H1 (cell line): Measurements from ENCODE around the gene KIF26A. TPM values are rescaled to one million over a fixed set of nuclear protein-coding genes. Genes with fewer than 3 reads are reported as not detected.

ENCODE experiments used
- CTCF ChIA-PET: fragments of 300-600 bp; sonication (Branson Sonifier 250); formaldehyde crosslinking; loops from one replicate; lab custom pipeline; 2021; ENCODE audit not compliant: partially characterized antibody; lab: Charles Lee
- POLR2A ChIA-PET: fragments of 300-600 bp; sonication (Branson Sonifier 250); formaldehyde crosslinking; loops from one replicate; lab custom pipeline; 2021; ENCODE audit warnings: inconsistent platforms; ENCODE audit not compliant: partially characterized antibody; lab: Charles Lee
- DNase-seq, 2 experiments: peaks; one replicate each; pipeline versions ENCODE4 v3.0.0 to v3.0.0-alpha.2; 2010 to 2022; ENCODE audit warnings: low spot score in 2 of 2, low read depth in 1 of 2, mixed read lengths in 1 of 2
- FAIRE-seq: peaks from 2 replicates; lab custom pipeline; 2011; peaks lifted over from hg19 to GRCh38; lab: Jason Lieb, UNC
- H2AFZ ChIP-seq: 2 replicates; pipeline ENCODE4 v1.8.1; 2012; ENCODE audit warnings: low read length, inconsistent platforms
- H2AK5ac ChIP-seq: 2 replicates; pipeline ENCODE4 v1.6.1; 2013; ENCODE audit warnings: low read depth, low read length
- H2BK120ac ChIP-seq: replicated peaks from 2 replicates; pipeline ENCODE3; 2013; ENCODE audit warnings: low read depth, low read length, inconsistent platforms
- H2BK12ac ChIP-seq: 2 replicates; pipeline ENCODE4 v1.6.1; 2013; ENCODE audit warnings: low read depth, low read length
- H2BK15ac ChIP-seq: 2 replicates; pipeline ENCODE4 v1.6.1; 2013; ENCODE audit warnings: low read length
- H2BK20ac ChIP-seq: 2 replicates; pipeline ENCODE4 v1.6.1; 2013; ENCODE audit warnings: low read length
- H2BK5ac ChIP-seq: 2 replicates; pipeline ENCODE4 v1.6.1; 2013; ENCODE audit warnings: low read depth, low read length
- H3K14ac ChIP-seq: 2 replicates; pipeline ENCODE4 v1.6.1; 2013; ENCODE audit warnings: inconsistent platforms; ENCODE audit not compliant: insufficient read length
- H3K18ac ChIP-seq: 2 replicates; pipeline ENCODE4 v1.6.1; 2013; ENCODE audit warnings: low read length; ENCODE audit errors: extremely low read depth
- H3K23ac ChIP-seq: 2 replicates; pipeline ENCODE4 v1.6.1; 2013; ENCODE audit warnings: inconsistent platforms; ENCODE audit not compliant: insufficient read length
- H3K23me2 ChIP-seq: 2 replicates; pipeline ENCODE4 v1.6.1; 2013; ENCODE audit warnings: low read depth, low read length
- H3K27ac ChIP-seq: 2 replicates; pipeline ENCODE4 v1.6.1; 2011; ENCODE audit warnings: low read depth, low read length, inconsistent platforms
- H3K27me3 ChIP-seq, 4 experiments: replicated peaks in 1 of 4; 1 replicate in 1 of 4; 2 replicates in 3 of 4; pipeline versions ENCODE4 v1.6.1 to v1.8.1; 2011 to 2013; ENCODE audit warnings: low read length in 3 of 4, mild to moderate bottlenecking in 3 of 4, inconsistent platforms in 2 of 4, mixed read lengths in 2 of 4, moderate library complexity in 1 of 4; ENCODE audit not compliant: control insufficient read depth in 3 of 4, insufficient read depth in 3 of 4; ENCODE audit errors: extremely low read depth in 1 of 4
- H3K36me3 ChIP-seq, 4 experiments: 2 replicates each; pipeline versions ENCODE4 v1.6.1 to v1.8.1; 2011 to 2013; ENCODE audit warnings: mild to moderate bottlenecking in 4 of 4, low read length in 3 of 4, moderate library complexity in 2 of 4, control low read depth in 1 of 4, inconsistent platforms in 1 of 4; ENCODE audit not compliant: insufficient read depth in 4 of 4, control insufficient read depth in 2 of 4
- H3K4ac ChIP-seq: replicated peaks from 2 replicates; pipeline ENCODE3; 2013; ENCODE audit warnings: low read length, low read depth, mixed read lengths, inconsistent platforms; ENCODE audit not compliant: insufficient read length
- H3K4me1 ChIP-seq, 4 experiments: replicated peaks in 1 of 4; 1 replicate in 1 of 4; 2 replicates in 3 of 4; pipeline versions ENCODE4 v1.6.1 to v1.8.1; 2011 to 2013; ENCODE audit warnings: low read length in 3 of 4, inconsistent platforms in 2 of 4, mixed read lengths in 1 of 4; ENCODE audit not compliant: insufficient read depth in 4 of 4, control insufficient read depth in 3 of 4
- H3K4me2 ChIP-seq, 2 experiments: 2 replicates each; pipeline versions ENCODE4 v1.6.1 to v1.8.1; 2011 to 2013; ENCODE audit warnings: low read depth in 2 of 2, low read length in 2 of 2, control low read depth in 1 of 2, inconsistent platforms in 1 of 2, mild to moderate bottlenecking in 1 of 2; ENCODE audit not compliant: insufficient read depth in 1 of 2
- H3K4me3 ChIP-seq, 4 experiments: fragments of 200-600, 300-600 bp in 1 of 4; sonication (generic), shearing (Covaris generic), sonication (Bioruptor Twin) in 1 of 4; 2 replicates each; pipeline versions ENCODE4 v1.5.1 to v1.8.1; 2011 to 2016; ENCODE audit warnings: low read length in 4 of 4, low read depth in 3 of 4, control low read depth in 2 of 4, inconsistent platforms in 2 of 4, mild to moderate bottlenecking in 2 of 4, mixed read lengths in 1 of 4, moderate library complexity in 1 of 4; ENCODE audit not compliant: insufficient read depth in 2 of 4; ENCODE audit errors: extremely low read depth in 1 of 4
- H3K56ac ChIP-seq: replicated peaks from 2 replicates; pipeline ENCODE3; 2013; ENCODE audit warnings: low read depth, mild to moderate bottlenecking, mixed read lengths, low read length, inconsistent platforms; ENCODE audit not compliant: insufficient read length
- H3K79me1 ChIP-seq: 2 replicates; pipeline ENCODE4 v1.6.1; 2013; ENCODE audit warnings: low read depth, low read length, control low read depth
- H3K79me2 ChIP-seq, 2 experiments: 2 replicates each; pipeline versions ENCODE4 v1.6.1 to v1.8.1; 2012 to 2013; ENCODE audit warnings: low read length in 2 of 2, mild to moderate bottlenecking in 2 of 2, inconsistent platforms in 1 of 2; ENCODE audit not compliant: insufficient read depth in 2 of 2, control insufficient read depth in 1 of 2
- H3K9ac ChIP-seq, 4 experiments: replicated peaks in 1 of 4; 1 replicate in 1 of 4; 2 replicates in 3 of 4; pipeline versions ENCODE4 v1.6.1 to v1.8.1; 2011 to 2013; ENCODE audit warnings: low read depth in 3 of 4, low read length in 3 of 4, control low read depth in 2 of 4, mild to moderate bottlenecking in 2 of 4, moderate library complexity in 2 of 4, inconsistent platforms in 1 of 4; ENCODE audit errors: extremely low read depth in 1 of 4
- H3K9me3 ChIP-seq, 2 experiments: 2 replicates each; pipeline versions ENCODE4 v1.6.1 to v1.8.1; 2012 to 2013; ENCODE audit warnings: mild to moderate bottlenecking in 2 of 2, moderate library complexity in 2 of 2, control low read depth in 1 of 2, inconsistent platforms in 1 of 2, low read depth in 1 of 2, low read length in 1 of 2, mixed read lengths in 1 of 2; ENCODE audit not compliant: insufficient read depth in 2 of 2
- H4K20me1 ChIP-seq, 2 experiments: replicated peaks in 1 of 2; 2 replicates each; pipeline versions ENCODE3 to v1.8.1; 2011 to 2013; ENCODE audit warnings: inconsistent platforms in 2 of 2, low read length in 2 of 2, mild to moderate bottlenecking in 1 of 2; ENCODE audit not compliant: insufficient read depth in 2 of 2, control insufficient read depth in 1 of 2
- H4K5ac ChIP-seq: 2 replicates; pipeline ENCODE4 v1.6.1; 2013; ENCODE audit warnings: low read length, low read depth, mixed read lengths, inconsistent platforms; ENCODE audit not compliant: insufficient read length
- H4K8ac ChIP-seq: 2 replicates; pipeline ENCODE4 v1.8.0; 2013; ENCODE audit warnings: mild to moderate bottlenecking, moderate library complexity, low read length, inconsistent platforms; ENCODE audit not compliant: insufficient read depth; ENCODE audit errors: extremely low read depth
- H4K91ac ChIP-seq: replicated peaks from 2 replicates; pipeline ENCODE3; 2013; ENCODE audit warnings: low read length, mixed read lengths, inconsistent platforms; ENCODE audit not compliant: insufficient read length
- BACH1 ChIP-seq: IDR thresholded peaks from 2 replicates; pipeline ENCODE4 v1.6.1; 2012; ENCODE audit warnings: low read length, improper control_type of control experiment
- BRCA1 ChIP-seq: IDR thresholded peaks from 2 replicates; pipeline ENCODE4 v1.6.1; 2012; ENCODE audit warnings: low read depth, low read length, improper control_type of control experiment
- CBX5 ChIP-seq: fragments of 300-800, 300-1000 bp; sonication (generic); IDR thresholded peaks from 2 replicates; pipeline ENCODE4 v1.7.1; 2016; ENCODE audit warnings: antibody characterized with exemption, low read length, low read depth
- HDAC6 ChIP-seq: IDR thresholded peaks from one replicate; pipeline ENCODE4 v1.7.1; 2012; ENCODE audit warnings: low read depth, mild to moderate bottlenecking, inconsistent platforms, low read length, moderate library complexity
- POLR2A ChIP-seq, 2 experiments: IDR thresholded peaks; 1 replicate in 1 of 2; 2 replicates in 1 of 2; pipeline ENCODE4 v1.6.1; 2011; ENCODE audit warnings: low read depth in 2 of 2, low read length in 2 of 2, mild to moderate bottlenecking in 2 of 2; ENCODE audit errors: control extremely low read depth in 1 of 2
- POLR2AphosphoS5 ChIP-seq: IDR thresholded peaks from 2 replicates; pipeline ENCODE4 v1.6.1; 2011; ENCODE audit warnings: low read depth, low read length
- POU5F1 ChIP-seq: IDR thresholded peaks from 2 replicates; pipeline ENCODE4 v1.6.1; 2011; ENCODE audit warnings: low read depth, mild to moderate bottlenecking, low read length, moderate library complexity
- RFX5 ChIP-seq: IDR thresholded peaks from 2 replicates; pipeline ENCODE4 v1.6.1; 2011; ENCODE audit warnings: low read depth, low read length, improper control_type of control experiment, borderline replicate concordance
- SP1 ChIP-seq: IDR thresholded peaks from 2 replicates; pipeline ENCODE4 v1.6.1; 2011; ENCODE audit warnings: low read depth, low read length
- SP2 ChIP-seq: IDR thresholded peaks from 2 replicates; pipeline ENCODE4 v1.6.1; 2012; ENCODE audit warnings: mild to moderate bottlenecking, low read length, inconsistent platforms
- SP4 ChIP-seq: IDR thresholded peaks from 2 replicates; pipeline ENCODE4 v1.6.1; 2012; ENCODE audit warnings: low read length, inconsistent platforms
- WGBS, 2 experiments: shearing (Covaris generic) in 1 of 2; methylation state at CpG; one replicate each; pipeline versions ENCODE4 v1.1.6 to v1.1.7; 2013 to 2015; ENCODE audit warnings: low lambda C conversion rate in 2 of 2, mixed read lengths in 2 of 2, inconsistent platforms in 1 of 2, low coverage in 1 of 2, missing lambda C conversion rate in 1 of 2; ENCODE audit not compliant: insufficient replicate concordance in 2 of 2, insufficient coverage in 1 of 2, insufficient read length in 1 of 2; ENCODE audit errors: extremely low coverage in 1 of 2, missing lambda C conversion rate in 1 of 2; 5-methylcytosine and 5-hydroxymethylcytosine counted together
- polyA plus RNA-seq, 7 experiments: library from polyadenylated mRNA; depleted of rRNA in 3 of 7; stranded (reverse) in 5 of 7; unstranded in 2 of 7; fragments of >200 nt in 5 of 7; fragments of 200-250 nt in 2 of 7; gene quantifications; 1 replicate in 5 of 7; 2 replicates in 1 of 7; 4 replicates in 1 of 7; pipeline versions ENCODE4 v1.2.1 to v1.2.3, GENCODE V29; 2011 to 2013; ENCODE audit warnings: missing spikeins in 2 of 7, mixed read lengths in 2 of 7
- total RNA-seq: library from RNA; stranded (reverse); fragmentation: NEBNext Ultra II Directional; extraction: Animal tissue kit (Norgen Biotek cat#: 25700); gene quantifications from 2 replicates; pipeline ENCODE4 v1.2.1, GENCODE V29; 2021
- TF ChIP-seq, protein P1 (sequence below): IDR thresholded peaks from 2 replicates; pipeline ENCODE4 v1.6.1; 2011; ENCODE audit warnings: low read length, improper control_type of control experiment
- TF ChIP-seq, protein P2 (sequence below): IDR thresholded peaks from 2 replicates; pipeline ENCODE4 v1.6.1; 2012; ENCODE audit warnings: low read length, inconsistent platforms

Gene KIF26A
- total and polyA plus RNA-seq, 2 of the 8 experiments (the other 6 are each of a cell fraction or from before 2014, with no cell fraction given): 11.5 to 41.6 TPM

DNA sequence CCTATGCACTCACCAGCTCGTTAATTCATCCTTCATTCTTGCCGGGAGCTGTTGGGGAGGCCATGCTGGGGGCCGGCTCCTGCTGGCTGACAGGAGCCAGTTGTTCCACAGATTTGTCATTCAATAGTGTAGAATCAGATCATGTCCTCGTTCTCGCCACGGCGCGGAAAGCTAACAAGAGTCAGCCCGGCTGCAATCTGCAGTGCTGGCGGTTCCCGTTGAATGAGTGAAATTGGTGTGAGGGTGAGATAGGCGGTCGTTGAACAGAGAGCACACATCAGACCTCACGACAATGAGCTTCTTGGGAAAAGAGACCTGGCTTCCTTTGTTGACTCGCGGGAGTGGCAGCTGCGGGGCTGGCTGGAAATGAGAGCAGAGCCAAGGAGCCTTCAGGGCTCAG lies 57.5 kb downstream of the KIF26A start:
- H2AFZ ChIP-seq: no peak overlapping the region
- H2BK120ac ChIP-seq: no peak overlapping the region
- H3K23me2 ChIP-seq: peaks cover 9% of the 10 kb centered on the region; the same call in 1 of the 2 replicates
- peaks cover 0 to 2% of the 10 kb centered on the region in 2 experiments for H4K20me1 ChIP-seq
- H2BK20ac ChIP-seq: no peak overlapping the region
- no peak overlapping the region for H2BK5ac ChIP-seq
- no peak for DNase-seq
- no peak overlapping the region; the same call in 1 of the 2 replicates for H3K18ac ChIP-seq
- H3K4me3 ChIP-seq: no peak overlapping the region
- no peak overlapping the region for H3K23ac ChIP-seq
- no peak overlapping the region for H3K4me2 ChIP-seq
- H3K9ac ChIP-seq: no peak overlapping the region
- no peak overlapping the region for H2BK12ac ChIP-seq
- TF ChIP-seq, protein P1, sequence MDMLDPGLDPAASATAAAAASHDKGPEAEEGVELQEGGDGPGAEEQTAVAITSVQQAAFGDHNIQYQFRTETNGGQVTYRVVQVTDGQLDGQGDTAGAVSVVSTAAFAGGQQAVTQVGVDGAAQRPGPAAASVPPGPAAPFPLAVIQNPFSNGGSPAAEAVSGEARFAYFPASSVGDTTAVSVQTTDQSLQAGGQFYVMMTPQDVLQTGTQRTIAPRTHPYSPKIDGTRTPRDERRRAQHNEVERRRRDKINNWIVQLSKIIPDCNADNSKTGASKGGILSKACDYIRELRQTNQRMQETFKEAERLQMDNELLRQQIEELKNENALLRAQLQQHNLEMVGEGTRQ: no peak
- TF ChIP-seq, protein P2, sequence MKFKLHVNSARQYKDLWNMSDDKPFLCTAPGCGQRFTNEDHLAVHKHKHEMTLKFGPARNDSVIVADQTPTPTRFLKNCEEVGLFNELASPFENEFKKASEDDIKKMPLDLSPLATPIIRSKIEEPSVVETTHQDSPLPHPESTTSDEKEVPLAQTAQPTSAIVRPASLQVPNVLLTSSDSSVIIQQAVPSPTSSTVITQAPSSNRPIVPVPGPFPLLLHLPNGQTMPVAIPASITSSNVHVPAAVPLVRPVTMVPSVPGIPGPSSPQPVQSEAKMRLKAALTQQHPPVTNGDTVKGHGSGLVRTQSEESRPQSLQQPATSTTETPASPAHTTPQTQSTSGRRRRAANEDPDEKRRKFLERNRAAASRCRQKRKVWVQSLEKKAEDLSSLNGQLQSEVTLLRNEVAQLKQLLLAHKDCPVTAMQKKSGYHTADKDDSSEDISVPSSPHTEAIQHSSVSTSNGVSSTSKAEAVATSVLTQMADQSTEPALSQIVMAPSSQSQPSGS: no peak
- TF ChIP-seq SP4: no peak
- TF ChIP-seq BRCA1: no peak
- no peak for TF ChIP-seq CBX5
- no peak for TF ChIP-seq POU5F1
- TF ChIP-seq POLR2AphosphoS5: no peak
- TF ChIP-seq SP2: no peak
- no peak for TF ChIP-seq BACH1
- no peak for TF ChIP-seq SP1
- TF ChIP-seq HDAC6: no peak
- no peak for TF ChIP-seq RFX5
- TF ChIP-seq POLR2A (IDR thresholded peaks at IDR 0.05; ENCODE audit: control extremely low read depth in 1 of 2, low read depth in 2 of 2, low read length in 2 of 2): no peak
- no peak overlapping the region for H4K91ac ChIP-seq
- H3K27me3 ChIP-seq: peaks cover 0 to 1% (median 0%) of the 10 kb centered on the region in 4 experiments; a peak in 1 of 7 replicates
- H3K56ac ChIP-seq: no peak overlapping the region
- peaks cover 0 to 3% (median 0%) of the 10 kb centered on the region in 4 experiments; a peak in 2 of 7 replicates for H3K4me1 ChIP-seq
- peak overlapping the region; percentile 4; the same call in 1 of the 2 replicates for H4K8ac ChIP-seq
- no peak overlapping the region for H4K5ac ChIP-seq
- WGBS, 2 experiments: 95% methylated on average over 12 of the region's 17 CpGs; no CpG with 5 or more reads in 1 of the 2 experiments
- H3K27ac ChIP-seq: no peak overlapping the region
- POLR2A ChIA-PET: interaction anchor here (1.0 kb wide), 1 partner anchor 13 kb away, joined by 3 read pairs; no protein-coding TSS in a partner anchor
- no peak overlapping the region for H3K4ac ChIP-seq
- no peaks in the 10 kb centered on the region for H3K9me3 ChIP-seq
- no peak for FAIRE-seq
- H2AK5ac ChIP-seq: no peak overlapping the region
- no peak overlapping the region for H2BK15ac ChIP-seq
- H3K79me2 ChIP-seq: no peaks in the 10 kb centered on the region
- H3K14ac ChIP-seq: no peak overlapping the region
- CTCF ChIA-PET: interaction anchor here (0.6 to 2.3 kb wide), 6 partner anchors 9 to 632 kb away, joined by 3 to 12 read pairs (median 4); no protein-coding TSS in a partner anchor
- H3K36me3 ChIP-seq: no peaks in the 10 kb centered on the region
- no peaks in the 10 kb centered on the region for H3K79me1 ChIP-seq
